ENCODE measurements around the gene PECR. TPM values are rescaled to one million over a fixed set of nuclear protein-coding genes. Genes with fewer than 3 reads are reported as not detected.

Gene PECR
- total and polyA plus RNA-seq, 2 of the 13 experiments (the other 11 are each of a cell fraction or from before 2014, with no cell fraction given): 151 to 153 TPM

- TF ChIP-seq GMEB2 (CRISPR knock-in tag; IDR thresholded peaks at IDR 0.05; ENCODE audit: low read depth) (no peak), HOXA3 (CRISPR knock-in tag; IDR thresholded peaks at IDR 0.05) (no peak), RBM39 (IDR thresholded peaks at IDR 0.05; ENCODE audit: low read depth, low read length, poor library complexity, severe bottlenecking) (peak; percentile 29), ZFAT (CRISPR knock-in tag; conservative IDR thresholded peaks at IDR 0.05) (no peak), RARA (CRISPR knock-in tag; IDR thresholded peaks at IDR 0.05) (peak; percentile 3; the same call in 1 of the 2 replicates), ZNF766 (CRISPR knock-in tag; IDR thresholded peaks at IDR 0.05; ENCODE audit: borderline replicate concordance) (no peak), RXRB (CRISPR knock-in tag; IDR thresholded peaks at IDR 0.05; ENCODE audit: borderline replicate concordance) (0 out of 2 replicates have a peak, but pooled peaks have one; percentile 14), SP5 (CRISPR knock-in tag; IDR thresholded peaks at IDR 0.05; ENCODE audit: borderline replicate concordance, low read depth) (peak; percentile 50; the same call in 1 of the 2 replicates), SOX6 (IDR thresholded peaks at IDR 0.05) (no peak), SOX6 (CRISPR knock-in tag; IDR thresholded peaks at IDR 0.05) (peak; percentile 52), PPARG (CRISPR knock-in tag; conservative IDR thresholded peaks at IDR 0.05) (peak; percentile 47; the same call in 1 of the 2 replicates), ZFP91 (CRISPR knock-in tag; IDR thresholded peaks at IDR 0.05; ENCODE audit: borderline replicate concordance) (0 out of 2 replicates have a peak, but pooled peaks have one; percentile 26), NCOA2 (CRISPR knock-in tag; IDR thresholded peaks at IDR 0.05) (peak; percentile 32; the same call in 1 of the 2 replicates), TFDP2 (CRISPR knock-in tag; IDR thresholded peaks at IDR 0.05) (0 out of 2 replicates have a peak, but pooled peaks have one; percentile 21), IRX3 (CRISPR knock-in tag; IDR thresholded peaks at IDR 0.05; ENCODE audit: borderline replicate concordance, low read depth) (no peak), KDM5B (CRISPR knock-in tag; IDR thresholded peaks at IDR 0.05; ENCODE audit: borderline replicate concordance) (no peak; the same call in 1 of the 2 replicates), ZNF512 (CRISPR knock-in tag; IDR thresholded peaks at IDR 0.05) (peak; percentile 37; the same call in 1 of the 2 replicates), ZNF124 (CRISPR knock-in tag; IDR thresholded peaks at IDR 0.05) (0 out of 2 replicates have a peak, but pooled peaks have one; percentile 30), SAP130 (CRISPR knock-in tag; IDR thresholded peaks at IDR 0.05; ENCODE audit: low read depth) (peak; percentile 61), HNRNPLL (IDR thresholded peaks at IDR 0.05; ENCODE audit: low read depth, low read length, poor library complexity, severe bottlenecking) (peak; percentile 34), ZNF280D (CRISPR knock-in tag; IDR thresholded peaks at IDR 0.05) (no peak), THAP11 (CRISPR knock-in tag; IDR thresholded peaks at IDR 0.05) (no peak)
Measured at GRCh38 chr2:216107760-216108159, 26.2 kb upstream of the PECR start (continued).
